SKM-1 (cell line): ENCODE data around the gene GRHL1.
"Not testable (repeated sequence)": the region's sequence is repeated elsewhere in the genome, so short reads cannot be mapped to it uniquely, and the experiment has no call there.

Experiments
- DNase-seq: peaks from one replicate; lab custom pipeline; 2025; ENCODE audit not compliant: unreplicated experiment; lab: John Stamatoyannopoulos, UW

The GRHL1 gene

GRCh38 chr2:10007921-10008808 lies 56.7 kb downstream of the GRHL1 start:
- no peak for DNase-seq

GRCh38 chr2:10008809-10009176 lies 57.3 kb downstream of the GRHL1 start:
- no peak for DNase-seq

GRCh38 chr2:10009271-10009810 lies 57.8 kb downstream of the GRHL1 start:
- DNase-seq = no peak

- no peak for DNase-seq
These were observed 58.6 kb downstream of the GRHL1 start for GRCh38 chr2:10009811-10010781.

GRCh38 chr2:10010861-10011605 lies 59.5 kb downstream of the GRHL1 start:
- not testable (repeated sequence) for DNase-seq

GRCh38 chr2:10011606-10012325 lies 60.3 kb downstream of the GRHL1 start:
- not testable (repeated sequence) for DNase-seq

- DNase-seq = not testable (repeated sequence)
These were observed 61.0 kb downstream of the GRHL1 start for GRCh38 chr2:10012366-10012962.

GRCh38 chr2:10012963-10013461 lies 61.5 kb downstream of the GRHL1 start:
- no peak for DNase-seq

GRCh38 chr2:10013651-10014417 lies 62.3 kb downstream of the GRHL1 start:
- DNase-seq = not testable (repeated sequence)

GRCh38 chr2:10014418-10015190 lies 63.1 kb downstream of the GRHL1 start:
- no peak for DNase-seq

- DNase-seq = not testable (repeated sequence)
These were observed 64.0 kb downstream of the GRHL1 start for GRCh38 chr2:10015376-10015989.

- DNase-seq = no peak
These were observed 64.7 kb downstream of the GRHL1 start for GRCh38 chr2:10016001-10016801.

GRCh38 chr2:10016802-10017258 lies 65.3 kb downstream of the GRHL1 start:
- no peak for DNase-seq

- no peak for DNase-seq
These were observed 65.9 kb downstream of the GRHL1 start for GRCh38 chr2:10017313-10017941.

GRCh38 chr2:10019174-10019573 lies 67.7 kb downstream of the GRHL1 start:
- DNase-seq = no peak
